ENCODE measurements around the gene CDK2AP2.
"Not testable (repeated sequence)": the region's sequence is repeated elsewhere in the genome, so short reads cannot be mapped to it uniquely, and the experiment has no call there.

CDK2AP2 gene, protein sequence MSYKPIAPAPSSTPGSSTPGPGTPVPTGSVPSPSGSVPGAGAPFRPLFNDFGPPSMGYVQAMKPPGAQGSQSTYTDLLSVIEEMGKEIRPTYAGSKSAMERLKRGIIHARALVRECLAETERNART

DNA sequence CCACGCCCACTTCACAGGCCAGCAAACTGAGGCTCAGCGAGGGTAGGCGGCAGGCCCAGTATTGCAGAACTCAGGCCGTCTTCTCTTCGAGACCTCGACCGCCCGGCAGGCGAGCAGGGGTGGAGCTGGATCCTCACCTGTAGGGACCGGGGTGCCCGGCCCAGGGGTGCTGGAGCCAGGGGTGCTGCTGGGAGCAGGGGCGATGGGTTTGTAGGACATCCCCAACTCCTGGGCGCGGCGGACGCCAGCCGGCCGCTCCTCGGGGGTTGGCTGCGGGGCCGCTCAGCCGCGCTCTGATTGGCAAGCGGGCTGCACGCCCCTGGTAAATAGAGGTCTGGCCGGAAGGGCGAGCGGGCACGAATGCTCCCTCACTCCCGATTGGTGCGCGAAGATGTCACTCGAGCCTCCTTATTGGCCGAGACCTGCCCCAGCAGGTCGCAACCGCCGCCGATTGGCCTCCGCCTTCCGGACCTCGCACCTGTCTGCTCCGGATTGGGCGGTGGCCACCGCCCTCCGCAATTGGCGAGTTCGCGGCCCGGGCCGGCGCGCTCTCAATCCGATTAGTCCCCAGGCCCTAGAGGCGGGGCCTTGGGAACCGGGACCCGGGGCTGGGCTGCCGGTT lies at the start of gene CDK2AP2:
Gene CDK2AP2 (minus strand): TSS at position 299 of the 622 bp plus-strand sequence. CDS start 80 bp downstream, at position 219.
- peak; percentile 97 to 98 for DNase-seq

- DNase-seq, result no peak
Measured at GRCh38 chr11:67556244-67556643, 48.3 kb upstream of the CDK2AP2 start.

- not testable (repeated sequence) for DNase-seq
Measured at GRCh38 chr11:67551697-67552096, 43.7 kb upstream of the CDK2AP2 start.

DNA sequence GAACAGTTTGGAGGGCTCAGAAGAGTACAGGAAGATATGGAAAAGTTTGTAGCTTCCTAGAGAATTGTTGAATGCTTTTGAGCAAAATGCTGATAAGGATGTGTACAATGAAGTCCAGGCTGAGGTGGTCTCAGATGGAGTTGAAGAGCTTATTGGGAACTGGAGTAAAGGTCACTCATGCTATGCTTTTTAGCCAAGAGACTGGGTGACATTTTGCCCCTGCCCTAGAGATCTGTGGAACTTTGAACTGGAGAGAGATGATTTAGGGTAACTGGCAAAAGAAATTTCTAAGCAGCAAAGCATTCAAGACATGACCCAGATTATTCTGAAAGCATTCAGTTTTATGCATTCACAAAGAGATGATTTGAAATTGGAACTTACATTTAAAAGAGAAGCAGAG lies 43.2 kb upstream of the CDK2AP2 start:
- DNase-seq, result no peak

DNA sequence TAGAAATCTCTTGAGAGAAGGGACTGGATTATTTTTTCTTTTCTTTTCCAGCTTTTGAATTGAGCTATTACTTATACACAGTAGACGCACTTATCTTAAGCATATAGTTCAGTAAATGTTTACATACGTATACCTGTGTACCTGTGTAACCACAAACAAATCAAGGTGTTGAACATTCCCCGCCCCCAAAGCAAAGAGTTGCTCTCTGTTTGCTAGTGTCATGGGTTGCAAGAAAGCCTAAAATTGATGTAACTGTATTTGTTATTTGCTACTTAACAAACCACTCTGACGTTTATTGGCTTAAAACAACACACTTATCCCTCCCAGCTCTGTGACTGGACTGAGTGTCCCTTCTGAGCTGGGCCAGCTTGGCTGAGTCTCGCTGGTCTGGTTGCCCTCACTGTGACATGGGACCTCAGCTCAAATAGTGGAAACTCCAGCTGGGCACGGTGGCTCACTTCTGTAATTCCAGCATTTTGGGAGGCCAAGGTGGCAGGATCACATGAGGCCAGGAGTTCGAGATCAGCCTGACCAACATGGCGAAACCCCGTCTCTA lies 40.7 kb upstream of the CDK2AP2 start:
- DNase-seq, result no peak

DNA sequence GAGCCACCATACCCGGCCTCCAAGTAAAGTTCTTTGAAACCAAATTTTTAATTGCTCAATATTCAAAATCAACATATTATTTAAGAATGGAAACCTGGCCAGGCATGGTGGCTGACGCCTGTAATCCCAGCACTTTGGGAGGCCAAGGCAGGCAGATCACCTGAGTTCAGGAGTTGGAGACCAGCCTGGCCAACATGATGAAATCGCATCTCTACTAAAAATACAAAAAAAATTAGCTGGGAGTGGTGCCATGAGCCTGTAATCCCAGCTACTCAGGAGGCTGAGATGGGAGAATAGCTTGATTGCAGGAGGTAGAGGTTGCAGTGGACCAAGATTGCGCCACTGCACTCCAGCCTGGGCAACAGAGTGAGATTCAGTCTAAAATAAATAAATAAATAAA lies 40.1 kb upstream of the CDK2AP2 start:
- not testable (repeated sequence) for DNase-seq

- no peak for DNase-seq
Measured at GRCh38 chr11:67545280-67545679, 37.3 kb upstream of the CDK2AP2 start.

- DNase-seq, result no peak
Measured at GRCh38 chr11:67544616-67545242, 36.8 kb upstream of the CDK2AP2 start.

DNA sequence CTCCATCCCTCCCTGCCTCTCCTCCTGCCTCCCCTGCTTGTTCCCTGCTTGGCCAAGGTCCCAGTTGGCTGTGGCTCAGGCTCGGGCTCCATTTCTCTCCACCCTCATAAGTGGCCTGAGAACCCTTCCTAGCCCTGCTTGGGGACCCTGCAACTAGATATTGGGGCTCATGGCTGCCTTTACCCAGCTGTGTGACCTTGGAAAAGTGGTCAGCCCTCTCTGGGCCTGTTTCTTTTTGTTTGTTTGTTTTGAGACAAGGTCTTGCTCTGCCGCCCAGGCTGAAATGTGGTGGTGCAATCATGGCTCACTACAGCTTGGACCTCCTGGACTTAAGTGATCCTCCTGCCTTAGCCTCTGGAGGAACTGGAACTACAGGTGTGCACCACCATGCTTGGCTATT lies 35.6 kb upstream of the CDK2AP2 start:
- DNase-seq, result no peak

GRCh38 chr11:67542971-67543370 lies 35.0 kb upstream of the CDK2AP2 start:
- DNase-seq, result no peak

GRCh38 chr11:67542169-67542568 lies 34.2 kb upstream of the CDK2AP2 start:
- no peak for DNase-seq

DNA sequence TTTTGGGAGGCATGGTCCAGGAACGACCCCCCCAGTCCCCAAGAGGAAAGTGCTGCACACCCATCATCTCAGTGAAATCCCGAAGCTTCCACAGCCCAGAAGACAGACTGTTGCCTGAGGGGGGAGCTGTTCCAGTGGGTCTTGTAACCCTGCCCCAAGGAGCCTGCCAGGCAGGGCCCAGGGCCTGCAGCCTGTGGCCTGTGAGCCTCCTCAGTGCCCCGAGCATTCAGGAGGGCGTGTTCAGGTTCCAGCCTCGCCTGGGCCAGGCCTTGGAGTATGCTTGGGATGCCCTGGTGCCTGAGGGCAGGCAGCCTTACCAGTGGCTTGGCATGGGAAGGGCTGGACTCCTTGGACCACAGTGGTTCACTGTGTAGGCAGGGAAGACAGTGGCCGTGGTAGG lies 33.2 kb upstream of the CDK2AP2 start:
- DNase-seq, result no peak

- DNase-seq, result no peak
Measured at GRCh38 chr11:67539550-67539949, 31.6 kb upstream of the CDK2AP2 start.

- no peak for DNase-seq
Measured at GRCh38 chr11:67538823-67539505, 31.0 kb upstream of the CDK2AP2 start.

DNA sequence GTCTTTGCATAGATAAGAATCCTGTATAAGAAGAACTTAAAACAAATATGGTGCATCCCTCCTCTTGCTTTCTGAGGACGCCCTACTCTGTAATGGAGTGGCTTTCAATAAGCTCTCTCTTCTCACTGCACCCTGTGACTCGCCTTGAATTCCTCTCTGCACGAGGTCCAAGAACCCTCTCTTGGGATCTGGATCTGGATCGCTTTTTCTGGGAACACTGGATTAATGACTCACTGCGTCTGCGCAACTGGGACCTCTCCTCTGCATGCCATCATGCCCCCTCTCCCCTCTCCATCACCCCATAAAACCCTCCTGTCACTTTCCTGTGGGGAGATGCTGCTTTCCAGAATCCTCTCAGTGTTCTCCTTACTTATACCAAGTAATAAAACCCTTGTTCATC lies 30.3 kb upstream of the CDK2AP2 start:
- DNase-seq, result no peak

DNA sequence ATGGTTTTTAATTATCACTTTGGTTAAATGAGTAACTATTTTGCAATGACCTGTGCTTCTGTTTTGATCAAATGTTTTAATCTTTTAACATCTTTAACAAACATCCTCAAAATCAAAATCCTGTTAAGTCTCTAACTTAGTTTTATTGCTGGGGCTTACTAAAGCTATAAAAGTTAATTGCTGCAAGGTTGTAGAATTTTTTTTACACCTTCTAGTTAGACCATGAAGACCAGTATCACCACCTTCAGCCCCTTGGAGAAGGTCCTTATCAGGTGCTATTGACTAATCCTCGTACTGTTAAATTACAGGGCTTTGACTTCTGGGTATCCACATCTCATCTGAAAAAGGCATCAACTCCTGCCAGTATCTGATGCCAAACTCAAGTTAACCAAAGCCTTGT lies 27.6 kb upstream of the CDK2AP2 start:
- no peak for DNase-seq

DNA sequence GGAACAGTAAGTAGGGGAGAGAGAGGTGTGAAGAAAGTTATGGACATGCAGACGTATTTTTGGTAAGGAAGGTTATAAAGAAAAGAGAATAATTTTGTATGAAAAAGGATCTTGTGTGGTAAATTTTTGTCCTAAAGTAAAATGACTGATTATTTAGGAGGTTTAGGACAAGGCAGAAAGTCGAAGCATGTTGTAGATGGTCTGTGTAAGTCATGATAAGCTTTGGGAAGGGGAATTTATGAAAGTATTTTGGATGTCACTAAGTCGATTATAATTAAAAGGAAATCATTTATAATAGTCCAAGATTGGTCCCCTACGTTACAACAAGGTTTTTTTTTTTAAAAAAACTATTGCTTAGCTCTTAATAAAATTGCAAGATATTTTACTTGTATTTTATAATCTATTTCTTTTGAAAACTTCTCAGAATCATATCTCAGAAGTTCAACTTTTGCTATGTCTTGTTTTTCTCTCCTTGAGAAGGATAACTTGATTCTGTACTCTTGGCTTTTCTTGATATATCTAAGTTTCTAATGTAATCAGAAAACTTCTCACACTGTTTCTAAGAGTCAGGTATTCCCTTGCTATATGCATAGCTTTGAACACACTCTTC lies 26.2 kb upstream of the CDK2AP2 start:
- no peak for DNase-seq

DNA sequence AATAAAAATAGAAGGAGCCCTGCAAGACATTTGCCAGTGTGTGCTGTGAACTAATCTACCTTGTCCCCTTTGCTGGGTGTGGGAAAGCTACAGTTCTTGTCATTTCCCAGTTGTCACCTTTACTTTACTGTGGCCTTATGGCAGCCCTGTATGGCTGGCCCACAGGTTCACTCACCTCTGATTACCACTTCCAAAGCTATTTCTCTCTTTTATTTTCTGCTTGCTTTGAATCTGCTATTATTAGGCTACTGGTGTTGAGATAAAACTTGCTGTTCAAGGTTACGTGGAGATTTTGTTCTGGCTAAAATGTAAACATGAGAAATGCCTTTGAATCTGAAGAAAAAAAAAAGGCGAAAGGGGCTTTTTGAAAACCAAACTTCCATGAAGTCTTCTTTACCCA lies 24.9 kb upstream of the CDK2AP2 start:
- DNase-seq, result no peak

DNA sequence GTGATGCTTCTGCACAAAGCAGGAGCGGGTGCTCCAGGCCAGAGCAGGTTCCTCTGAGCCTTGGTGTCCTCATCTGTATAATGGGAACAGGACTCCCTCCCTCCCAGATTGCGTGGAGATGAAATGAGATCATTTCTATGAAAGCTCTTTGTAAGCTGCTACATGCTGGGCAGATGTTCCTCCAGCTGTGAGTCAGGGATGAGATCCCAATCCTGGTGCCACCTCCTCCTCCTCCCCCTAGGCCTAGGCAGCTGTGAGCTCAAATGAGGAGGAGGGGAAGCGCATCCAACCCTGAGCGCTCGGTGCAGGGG lies 22.3 kb upstream of the CDK2AP2 start:
- no peak for DNase-seq

GRCh38 chr11:67528376-67528775 lies 20.4 kb upstream of the CDK2AP2 start:
- DNase-seq, result no peak

GRCh38 chr11:67525275-67525976 lies 17.5 kb upstream of the CDK2AP2 start:
- DNase-seq, result no peak

DNA sequence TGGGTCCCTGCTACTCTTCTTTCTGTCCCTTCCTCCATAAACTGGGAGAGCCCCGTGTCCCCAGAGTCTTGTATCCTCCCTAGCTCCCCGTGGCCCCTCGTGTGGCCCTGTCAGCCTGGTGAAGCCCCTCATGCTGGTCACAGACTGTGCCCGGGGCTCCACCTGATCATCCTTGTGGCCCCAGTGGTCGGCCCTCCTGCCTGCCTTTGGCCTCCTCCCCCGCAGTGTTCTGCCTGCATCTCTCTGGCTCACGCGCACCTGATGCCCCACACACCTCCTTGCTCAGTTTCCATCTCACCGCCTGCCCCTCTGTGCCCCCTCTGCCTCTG lies 16.5 kb upstream of the CDK2AP2 start:
- DNase-seq, result no peak
